Dedifferentiated amniotic fluid mesenchymal stem cell (primary cell): ENCODE data around the gene POLA2.
"Not testable (repeated sequence)": the region's sequence is repeated elsewhere in the genome, so short reads cannot be mapped to it uniquely, and the experiment has no call there.

Source experiments
- DNase-seq: peaks from one replicate; pipeline ENCODE4 v3.0.0-alpha.2; 2016; ENCODE audit errors: extremely low spot score

The POLA2 gene

GRCh38 chr11:65241692-65242091 lies 20.1 kb upstream of the POLA2 start:
- DNase-seq: no peak

- no peak for DNase-seq
Observed at GRCh38 chr11:65242389-65242788, 19.4 kb upstream of the POLA2 start.

- no peak for DNase-seq
Observed at GRCh38 chr11:65243797-65244196, 18.0 kb upstream of the POLA2 start.

- DNase-seq: not testable (repeated sequence)
Observed at GRCh38 chr11:65245046-65245445, 16.7 kb upstream of the POLA2 start.

GRCh38 chr11:65246506-65246905 lies 15.3 kb upstream of the POLA2 start:
- no peak for DNase-seq

GRCh38 chr11:65248184-65248710 lies 13.5 kb upstream of the POLA2 start:
- not testable (repeated sequence) for DNase-seq

GRCh38 chr11:65251476-65251875 lies 10.3 kb upstream of the POLA2 start:
- DNase-seq: no peak

GRCh38 chr11:65254724-65255123 lies 7.0 kb upstream of the POLA2 start:
- DNase-seq: no peak

- no peak for DNase-seq
Observed at GRCh38 chr11:65258988-65259387, 2.8 kb upstream of the POLA2 start.

GRCh38 chr11:65260302-65260701 lies 1.5 kb upstream of the POLA2 start:
- DNase-seq: no peak

- no peak for DNase-seq
Observed at GRCh38 chr11:65260756-65261590, 789 bp upstream of the POLA2 start.

GRCh38 chr11:65262381-65262680 lies 569 bp downstream of the POLA2 start:
- DNase-seq: peak; percentile 36

- no peak for DNase-seq
Observed at GRCh38 chr11:65262776-65263175, 1.0 kb downstream of the POLA2 start.

- DNase-seq: not testable (repeated sequence)
Observed at GRCh38 chr11:65264747-65265146, 3.0 kb downstream of the POLA2 start.

GRCh38 chr11:65266210-65266609 lies 4.4 kb downstream of the POLA2 start:
- no peak for DNase-seq

- DNase-seq: peak; percentile 85
Observed at GRCh38 chr11:65274735-65275682, 13.2 kb downstream of the POLA2 start.

- DNase-seq: no peak
Observed at GRCh38 chr11:65275906-65276305, 14.1 kb downstream of the POLA2 start.

GRCh38 chr11:65277631-65278277 lies 16.0 kb downstream of the POLA2 start:
- DNase-seq: no peak

- peak; percentile 33 for DNase-seq
Observed at GRCh38 chr11:65278356-65278755, 16.6 kb downstream of the POLA2 start.

- DNase-seq: no peak
Observed at GRCh38 chr11:65279279-65279678, 17.5 kb downstream of the POLA2 start.

GRCh38 chr11:65279741-65280440 lies 18.1 kb downstream of the POLA2 start:
- DNase-seq: peak; percentile 57
